ENCODE data around the gene TNFRSF12A.

Gene TNFRSF12A

GRCh38 chr16:3001316-3001715 lies 18.9 kb upstream of the TNFRSF12A start (continued):
- no peak for TF ChIP-seq ZFP41 (tag by site-specific recombination; IDR thresholded peaks at IDR 0.05; ENCODE audit: borderline replicate concordance)
- no peak for TF ChIP-seq ZNF513 (tag by site-specific recombination; IDR thresholded peaks at IDR 0.05)
- TF ChIP-seq ZNF785 (tag by site-specific recombination; IDR thresholded peaks at IDR 0.05) = no peak
- TF ChIP-seq ZNF600 (tag by site-specific recombination; IDR thresholded peaks at IDR 0.05) = no peak
- TF ChIP-seq, protein P1, sequence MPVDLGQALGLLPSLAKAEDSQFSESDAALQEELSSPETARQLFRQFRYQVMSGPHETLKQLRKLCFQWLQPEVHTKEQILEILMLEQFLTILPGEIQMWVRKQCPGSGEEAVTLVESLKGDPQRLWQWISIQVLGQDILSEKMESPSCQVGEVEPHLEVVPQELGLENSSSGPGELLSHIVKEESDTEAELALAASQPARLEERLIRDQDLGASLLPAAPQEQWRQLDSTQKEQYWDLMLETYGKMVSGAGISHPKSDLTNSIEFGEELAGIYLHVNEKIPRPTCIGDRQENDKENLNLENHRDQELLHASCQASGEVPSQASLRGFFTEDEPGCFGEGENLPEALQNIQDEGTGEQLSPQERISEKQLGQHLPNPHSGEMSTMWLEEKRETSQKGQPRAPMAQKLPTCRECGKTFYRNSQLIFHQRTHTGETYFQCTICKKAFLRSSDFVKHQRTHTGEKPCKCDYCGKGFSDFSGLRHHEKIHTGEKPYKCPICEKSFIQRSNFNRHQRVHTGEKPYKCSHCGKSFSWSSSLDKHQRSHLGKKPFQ (tag by site-specific recombination; IDR thresholded peaks at IDR 0.05) = no peak
- no peak for TF ChIP-seq ZNF112 (tag by site-specific recombination; IDR thresholded peaks at IDR 0.05)
- no peak for TF ChIP-seq ZFP37 (tag by site-specific recombination; IDR thresholded peaks at IDR 0.05)

DNA sequence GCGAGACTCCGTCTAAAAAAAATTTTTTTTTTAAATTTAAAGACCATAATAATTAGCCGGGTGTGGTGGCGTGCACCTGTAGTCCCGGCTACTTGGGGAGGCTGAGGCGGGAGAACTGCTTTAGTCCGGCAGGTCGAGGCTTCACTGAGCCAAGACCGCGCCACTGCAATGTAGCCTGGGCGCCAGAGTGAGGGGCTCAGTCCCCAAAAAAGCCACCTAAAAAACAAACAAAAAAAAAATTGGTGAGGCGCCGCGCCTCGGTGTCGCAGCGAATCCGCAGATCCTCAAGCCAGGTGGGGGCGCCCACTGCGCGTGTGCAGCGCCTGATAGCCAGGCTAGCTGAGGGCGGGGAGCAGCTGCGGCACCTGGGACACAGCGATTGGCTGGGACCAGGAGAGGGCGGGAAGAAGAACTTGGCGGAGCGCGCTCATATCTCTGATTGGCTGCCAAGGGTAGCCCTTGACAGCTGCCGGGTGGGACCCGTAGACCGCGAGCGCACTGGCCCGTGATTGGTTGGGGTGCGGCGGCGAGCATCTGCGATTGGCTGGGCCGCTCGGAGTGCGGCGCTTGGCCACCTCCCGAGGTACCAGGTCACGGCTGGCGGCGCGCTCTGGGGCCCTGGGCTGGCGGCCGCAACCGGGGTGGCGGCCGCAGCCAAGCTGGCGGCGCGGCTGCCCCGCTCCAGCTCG lies 16.4 kb upstream of the TNFRSF12A start:
- POLR2A ChIA-PET = interaction anchor here (0.5 to 12.4 kb wide), 9 partner anchors 20 to 1071 kb away, joined by 3 to 247 read pairs (median 3); partner anchors contain the start of genes CLDN6, HCFC1R1, PAQR4 and THOC6
- H3K9me3 ChIP-seq (ENCODE audit: control insufficient read depth, insufficient read depth, low read depth, low read length) = no peaks in the 10 kb centered on the region
- H3K36me3 ChIP-seq (ENCODE audit: control insufficient read depth in 2 of 2, insufficient read depth in 1 of 2, low read length in 2 of 2) = no peaks in the 10 kb centered on the region
- CTCF ChIA-PET = interaction anchor here (0.7 to 9.6 kb wide), 12 partner anchors 10 to 947 kb away, joined by 3 to 149 read pairs (median 5); partner anchors contain the start of gene TNFRSF12A
- H3K4me1 ChIP-seq (ENCODE audit: control insufficient read depth, insufficient read depth, low read length) = no peaks in the 10 kb centered on the region
- H3K4me3 ChIP-seq (ENCODE audit: low read depth, low read length) = peak overlapping the region; percentile 19
- no peak overlapping the region for H3K27ac ChIP-seq (ENCODE audit: extremely low read depth, low read depth, low read length)
- no peak for TF ChIP-seq KLF7 (tag by site-specific recombination; IDR thresholded peaks at IDR 0.05; ENCODE audit: borderline replicate concordance)
- TF ChIP-seq ZNF513 (tag by site-specific recombination; IDR thresholded peaks at IDR 0.05) = no peak
- no peak for TF ChIP-seq ZNF23 (tag by site-specific recombination; IDR thresholded peaks at IDR 0.05; ENCODE audit: borderline replicate concordance)
- TF ChIP-seq PRDM10 (tag by site-specific recombination; IDR thresholded peaks at IDR 0.05) = no peak
- 0 out of 2 replicates have a peak, but pooled peaks have one; percentile 37 for TF ChIP-seq SP7 (tag by site-specific recombination; IDR thresholded peaks at IDR 0.05)
- TF ChIP-seq YY2 (tag by site-specific recombination; IDR thresholded peaks at IDR 0.05) = no peak
- TF ChIP-seq ZSCAN23 (tag by site-specific recombination; IDR thresholded peaks at IDR 0.05) = no peak
- no peak for TF ChIP-seq ZNF146 (tag by site-specific recombination; IDR thresholded peaks at IDR 0.05)
- TF ChIP-seq ZNF692 (tag by site-specific recombination; IDR thresholded peaks at IDR 0.05) = peak; percentile 95
- TF ChIP-seq ZNF394 (tag by site-specific recombination; IDR thresholded peaks at IDR 0.05; ENCODE audit: borderline replicate concordance) = peak; percentile 96
- TF ChIP-seq ZNF654 (tag by site-specific recombination; IDR thresholded peaks at IDR 0.05; ENCODE audit: low read depth) = peak; percentile 71
- TF ChIP-seq ZBTB21 (tag by site-specific recombination; IDR thresholded peaks at IDR 0.05) = no peak
- TF ChIP-seq ZNF558 (tag by site-specific recombination; IDR thresholded peaks at IDR 0.05) = peak; percentile 91
- TF ChIP-seq, protein P2, sequence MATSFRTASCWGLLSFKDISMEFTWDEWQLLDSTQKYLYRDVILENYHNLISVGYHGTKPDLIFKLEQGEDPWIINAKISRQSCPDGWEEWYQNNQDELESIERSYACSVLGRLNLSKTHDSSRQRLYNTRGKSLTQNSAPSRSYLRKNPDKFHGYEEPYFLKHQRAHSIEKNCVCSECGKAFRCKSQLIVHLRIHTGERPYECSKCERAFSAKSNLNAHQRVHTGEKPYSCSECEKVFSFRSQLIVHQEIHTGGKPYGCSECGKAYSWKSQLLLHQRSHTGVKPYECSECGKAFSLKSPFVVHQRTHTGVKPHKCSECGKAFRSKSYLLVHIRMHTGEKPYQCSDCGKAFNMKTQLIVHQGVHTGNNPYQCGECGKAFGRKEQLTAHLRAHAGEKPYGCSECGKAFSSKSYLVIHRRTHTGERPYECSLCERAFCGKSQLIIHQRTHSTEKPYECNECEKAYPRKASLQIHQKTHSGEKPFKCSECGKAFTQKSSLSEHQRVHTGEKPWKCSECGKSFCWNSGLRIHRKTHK (tag by site-specific recombination; IDR thresholded peaks at IDR 0.05) = no peak
- TF ChIP-seq ZNF169 (tag by site-specific recombination; IDR thresholded peaks at IDR 0.05) = no peak
- peak; percentile 64; the same call in 1 of the 2 replicates for TF ChIP-seq GLIS2 (tag by site-specific recombination; IDR thresholded peaks at IDR 0.05)
- TF ChIP-seq GLI4 (tag by site-specific recombination; IDR thresholded peaks at IDR 0.05) = no peak
- TF ChIP-seq KLF8 (tag by site-specific recombination; IDR thresholded peaks at IDR 0.05) = no peak
- TF ChIP-seq RBAK (tag by site-specific recombination; IDR thresholded peaks at IDR 0.05) = no peak
